Ishikawa (cell line): Measurements from ENCODE around the gene PLEKHA6.

Experiments used
- CEBPB ChIP-seq: IDR thresholded peaks from 2 replicates; pipeline ENCODE4 v1.6.1; 2012
- CREB1 ChIP-seq: IDR thresholded peaks from 2 replicates; pipeline ENCODE4 v1.6.1; 2012; ENCODE audit warnings: low read depth
- EGR1 ChIP-seq: IDR thresholded peaks from 2 replicates; pipeline ENCODE4 v1.6.1; 2012
- EP300 ChIP-seq: IDR thresholded peaks from 2 replicates; pipeline ENCODE4 v1.6.1; 2012; ENCODE audit warnings: borderline replicate concordance
- FOXM1 ChIP-seq: IDR thresholded peaks from 2 replicates; pipeline ENCODE4 v1.6.1; 2012; ENCODE audit warnings: low read depth, borderline replicate concordance
- MAX ChIP-seq: IDR thresholded peaks from 2 replicates; pipeline ENCODE4 v1.6.1; 2012
- NFIC ChIP-seq: IDR thresholded peaks from 2 replicates; pipeline ENCODE4 v1.6.1; 2012
- RAD21 ChIP-seq: IDR thresholded peaks from 2 replicates; pipeline ENCODE4 v1.6.1; 2012; ENCODE audit warnings: low read depth
- REST ChIP-seq: IDR thresholded peaks from 2 replicates; pipeline ENCODE4 v1.6.1; 2012; ENCODE audit warnings: low read depth, mild to moderate bottlenecking
- TAF1 ChIP-seq: IDR thresholded peaks from 2 replicates; pipeline ENCODE4 v1.6.1; 2012; ENCODE audit warnings: low read depth, mild to moderate bottlenecking
- TCF12 ChIP-seq: IDR thresholded peaks from 2 replicates; pipeline ENCODE4 v1.6.1; 2012; ENCODE audit warnings: low read depth
- TEAD4 ChIP-seq: IDR thresholded peaks from 2 replicates; pipeline ENCODE4 v1.6.1; 2012
- USF1 ChIP-seq: IDR thresholded peaks from 2 replicates; pipeline ENCODE4 v1.6.1; 2012
- YY1 ChIP-seq: IDR thresholded peaks from 2 replicates; pipeline ENCODE4 v1.6.1; 2012; ENCODE audit warnings: low read depth
- ZBTB7A ChIP-seq: IDR thresholded peaks from 2 replicates; pipeline ENCODE4 v1.6.1; 2012; ENCODE audit warnings: low read depth

The PLEKHA6 gene

GRCh38 chr1:204336421-204337035 lies 23.2 kb downstream of the PLEKHA6 start:
- TF ChIP-seq RAD21: no peak
- TF ChIP-seq ZBTB7A: no peak
- no peak for TF ChIP-seq YY1
- TF ChIP-seq EGR1: no peak
- TF ChIP-seq USF1: no peak
- TF ChIP-seq FOXM1: no peak
- no peak for TF ChIP-seq TEAD4
- TF ChIP-seq CEBPB: no peak
- no peak for TF ChIP-seq TAF1
- no peak for TF ChIP-seq REST
- no peak for TF ChIP-seq CREB1
- TF ChIP-seq NFIC: no peak
- TF ChIP-seq TCF12: no peak

GRCh38 chr1:204335533-204335932 lies 24.2 kb downstream of the PLEKHA6 start:
- TF ChIP-seq TEAD4 (no peak), CREB1 (no peak), MAX (no peak), ZBTB7A (no peak), TCF12 (no peak), YY1 (no peak), FOXM1 (no peak), REST (no peak), EP300 (no peak), EGR1 (no peak), RAD21 (no peak)

GRCh38 chr1:204335085-204335484 lies 24.6 kb downstream of the PLEKHA6 start:
- no peak for TF ChIP-seq EP300
- no peak for TF ChIP-seq MAX
- no peak for TF ChIP-seq YY1
- no peak for TF ChIP-seq FOXM1
- no peak for TF ChIP-seq CREB1
- TF ChIP-seq NFIC: no peak
- TF ChIP-seq TEAD4: no peak
- TF ChIP-seq CEBPB: no peak

- TF ChIP-seq USF1 (no peak), ZBTB7A (no peak), CREB1 (no peak)
Observed at GRCh38 chr1:204334455-204334854, 25.3 kb downstream of the PLEKHA6 start.

GRCh38 chr1:204333427-204333826 lies 26.3 kb downstream of the PLEKHA6 start:
- no peak for TF ChIP-seq EGR1
- no peak for TF ChIP-seq YY1
- TF ChIP-seq MAX: no peak

GRCh38 chr1:204331847-204332487 lies 27.8 kb downstream of the PLEKHA6 start:
- TF ChIP-seq MAX: no peak
- no peak for TF ChIP-seq ZBTB7A
- TF ChIP-seq EGR1: no peak
- no peak for TF ChIP-seq TEAD4
- TF ChIP-seq REST: no peak
- no peak for TF ChIP-seq USF1
- no peak for TF ChIP-seq TAF1
- TF ChIP-seq NFIC: no peak
- no peak for TF ChIP-seq CREB1
